K562 (cell line): ENCODE measurements around the gene KCNH2. TPM values are rescaled to one million over a fixed set of nuclear protein-coding genes. Genes with fewer than 3 reads are reported as not detected.
A peak's percentile ranks its signal among the peaks of the same experiment; 100 is the strongest.

Experiments
- DEAF1 ChIP-seq: fragments of 450-650 bp; formaldehyde crosslinking; IDR thresholded peaks from 2 replicates; pipeline ENCODE4 v1.4.0; 2020; ENCODE audit warnings: mild to moderate bottlenecking, moderate library complexity
- GABPA ChIP-seq: fragments of 200-800 bp; sonication (Bioruptor generic); conservative IDR thresholded peaks from 2 replicates; pipeline ENCODE4 v1.6.1; 2016; ENCODE audit warnings: low read depth, missing genetic modification characterization, missing compliant biosample characterization
- RBFOX2 ChIP-seq: fragments of 200-400 bp; formaldehyde crosslinking; IDR thresholded peaks from 2 replicates; pipeline ENCODE4 v1.6.1; 2017; ENCODE audit warnings: low read depth, mild to moderate bottlenecking, low read length, moderate library complexity
- ZNF143 ChIP-seq: sonication (generic); formaldehyde crosslinking; IDR thresholded peaks from 2 replicates; pipeline ENCODE4 v1.9.0; 2022; ENCODE audit warnings: mild to moderate bottlenecking, missing genetic modification reagents
- ZNF407 ChIP-seq: fragments of 450-650 bp; IDR thresholded peaks from 2 replicates; pipeline ENCODE4 v1.6.1; 2016; ENCODE audit warnings: low read depth
- polyA plus RNA-seq, 8 experiments: library from polyadenylated mRNA; depleted of rRNA in 4 of 8; stranded (reverse) in 5 of 8; unstranded in 3 of 8; fragments of >200 nt; fragmentation: Nextera tagmentation in 2 of 8; fragmentation: Illumina TruSeq in 1 of 8; extraction: Ambion mirVana in 2 of 8; extraction: Trizol in 1 of 8; gene quantifications; 2 replicates each; pipeline versions ENCODE4 v1.2.1 to v1.2.3, GENCODE V29; 2011 to 2014; ENCODE audit warnings: inconsistent platforms in 1 of 8, missing spikeins in 1 of 8
- total RNA-seq, 7 experiments: library from RNA; depleted of rRNA in 6 of 7; stranded (reverse); fragments of >200 nt in 6 of 7; fragmentation: Illumina TruSeq in 2 of 7; extraction: Trizol in 2 of 7; gene quantifications; 2 replicates each; pipeline versions ENCODE4 v1.2.1 to v1.2.3, GENCODE V29; 2011 to 2021; ENCODE audit warnings: low replicate concordance in 1 of 7

The KCNH2 gene
- total and polyA plus RNA-seq, 9 of the 15 experiments (the other 6 are each of a cell fraction or from before 2014, with no cell fraction given), result 18.1 to 368 (median 218) TPM

- TF ChIP-seq ZNF407 (0 out of 2 replicates have a peak, but pooled peaks have one; percentile 13), DEAF1 (CRISPR knock-in tag) (peak; percentile 97), GABPA (tag) (no peak), RBFOX2 (peak; percentile 38; the same call in 1 of the 2 replicates), ZNF143 (CRISPR knock-in tag) (no peak)
These were observed 79.6 kb downstream of the KCNH2 start (continued) for GRCh38 chr7:150898475-150899011.
